Neural cell (in vitro differentiated cells): ENCODE results near the gene COQ4. TPM values are rescaled to one million over a fixed set of nuclear protein-coding genes. Genes with fewer than 3 reads are reported as not detected.

Source experiments
- H2AFZ ChIP-seq: fragments of 200-600, 300-800 bp; sonication (generic), shearing (Covaris generic); 2 replicates; pipeline ENCODE4 v1.6.0; 2014; ENCODE audit warnings: low read depth, mild to moderate bottlenecking, antibody characterized with exemption, low read length, moderate library complexity
- H3F3A ChIP-seq: fragments of 200-600 bp; shearing (Covaris generic); 2 replicates; pipeline ENCODE4 v1.6.1; 2016; ENCODE audit warnings: mild to moderate bottlenecking, moderate library complexity, mixed read lengths, antibody characterized with exemption, low read length; ENCODE audit not compliant: insufficient read depth, poor library complexity, severe bottlenecking
- H3K27ac ChIP-seq: fragments of 200-600, 300-800 bp; sonication (generic), shearing (Covaris generic); 2 replicates; pipeline ENCODE4 v1.5.1; 2014; ENCODE audit warnings: mild to moderate bottlenecking, low read length, moderate library complexity
- H3K27me3 ChIP-seq: fragments of 300-800, 200-600 bp; sonication (generic), shearing (Covaris generic); 2 replicates; pipeline ENCODE4 v1.6.0; 2014; ENCODE audit warnings: mild to moderate bottlenecking, low read depth, low read length, moderate library complexity; ENCODE audit not compliant: insufficient read depth
- H3K36me3 ChIP-seq: fragments of 300-800, 200-600 bp; sonication (generic), shearing (Covaris generic); 2 replicates; pipeline ENCODE4 v1.5.1; 2014; ENCODE audit warnings: mild to moderate bottlenecking, antibody characterized with exemption, low read length, moderate library complexity; ENCODE audit not compliant: insufficient read depth
- H3K4me2 ChIP-seq: fragments of 300-800, 200-600 bp; sonication (generic), shearing (Covaris generic); 2 replicates; pipeline ENCODE4 v1.6.0; 2014; ENCODE audit warnings: mild to moderate bottlenecking, low read length
- H3K4me3 ChIP-seq: fragments of 300-800, 200-600 bp; sonication (generic), shearing (Covaris generic); 2 replicates; pipeline ENCODE4 v1.5.1; 2014; ENCODE audit warnings: mild to moderate bottlenecking, low read length, moderate library complexity
- H3K79me2 ChIP-seq: fragments of 200-600 bp; shearing (Covaris generic); replicated peaks from 2 replicates; pipeline ENCODE4 v1.6.0; 2014; ENCODE audit warnings: mild to moderate bottlenecking, low read length, moderate library complexity; ENCODE audit not compliant: insufficient read depth
- H3K9ac ChIP-seq: fragments of 300-800, 200-600 bp; sonication (generic), shearing (Covaris generic); 2 replicates; pipeline ENCODE4 v1.6.1; 2016; ENCODE audit warnings: mild to moderate bottlenecking, low read length, mixed read lengths
- H3K9me2 ChIP-seq: fragments of 200-600 bp; shearing (Covaris generic); 2 replicates; pipeline ENCODE4 v1.6.1; 2016; ENCODE audit warnings: mild to moderate bottlenecking, low read length, mixed read lengths; ENCODE audit not compliant: insufficient read depth
- H3K9me3 ChIP-seq: fragments of 200-600, 300-800 bp; sonication (generic), shearing (Covaris generic); 2 replicates; pipeline ENCODE4 v1.6.1; 2016; ENCODE audit warnings: mild to moderate bottlenecking, mixed run types, low read length, moderate library complexity, mixed read lengths
- H4K20me1 ChIP-seq: fragments of 200-600 bp; shearing (Covaris generic); 2 replicates; pipeline ENCODE4 v1.6.1; 2016; ENCODE audit warnings: mild to moderate bottlenecking, mixed run types; ENCODE audit not compliant: insufficient read depth
- EP300 ChIP-seq: fragments of 450-650 bp; conservative IDR thresholded peaks from 2 replicates; pipeline ENCODE4 v1.6.1; 2014; ENCODE audit warnings: antibody characterized with exemption, mild to moderate bottlenecking, moderate library complexity; ENCODE audit not compliant: poor library complexity, severe bottlenecking
- EZH2 ChIP-seq: fragments of 200-600, 300-800 bp; shearing (Covaris generic), sonication (generic); IDR thresholded peaks from 2 replicates; pipeline ENCODE4 v1.6.1; 2014; ENCODE audit warnings: antibody characterized with exemption, low read length, borderline replicate concordance, mild to moderate bottlenecking; ENCODE audit not compliant: insufficient read depth, poor library complexity, severe bottlenecking
- MXI1 ChIP-seq: fragments of 450-650 bp; conservative IDR thresholded peaks from 2 replicates; pipeline ENCODE4 v1.6.1; 2014; ENCODE audit warnings: antibody characterized with exemption, mild to moderate bottlenecking; ENCODE audit not compliant: poor library complexity, severe bottlenecking
- POLR2AphosphoS5 ChIP-seq: IDR thresholded peaks from 2 replicates; pipeline ENCODE4 v1.6.1; 2012
- RAD21 ChIP-seq: fragments of 450-650 bp; conservative IDR thresholded peaks from 2 replicates; pipeline ENCODE4 v1.6.1; 2014; ENCODE audit warnings: antibody characterized with exemption, mild to moderate bottlenecking, moderate library complexity
- SMC3 ChIP-seq: fragments of 450-650 bp; conservative IDR thresholded peaks from 2 replicates; pipeline ENCODE4 v1.6.1; 2014; ENCODE audit warnings: antibody characterized with exemption, mild to moderate bottlenecking, moderate library complexity; ENCODE audit not compliant: poor library complexity
- TAF1 ChIP-seq: IDR thresholded peaks from 2 replicates; pipeline ENCODE4 v1.6.1; 2012; ENCODE audit warnings: low read depth
- polyA plus RNA-seq: library from polyadenylated mRNA; depleted of rRNA; stranded (reverse); fragments of >200 nt; gene quantifications from 2 replicates; pipeline ENCODE4 v1.2.3, GENCODE V29; 2014
- TF ChIP-seq, protein P1 (sequence below): fragments of 450-650 bp; IDR thresholded peaks from 2 replicates; pipeline ENCODE4 v1.5.1; 2014; ENCODE audit warnings: antibody characterized with exemption, mild to moderate bottlenecking, moderate library complexity; ENCODE audit not compliant: poor library complexity, severe bottlenecking
- TF ChIP-seq, protein P2 (sequence below): IDR thresholded peaks from 2 replicates; pipeline ENCODE4 v1.6.1; 2012; ENCODE audit warnings: borderline replicate concordance

The COQ4 gene
- polyA plus RNA-seq, 1 donor from 2014 or later = 108 TPM

DNA sequence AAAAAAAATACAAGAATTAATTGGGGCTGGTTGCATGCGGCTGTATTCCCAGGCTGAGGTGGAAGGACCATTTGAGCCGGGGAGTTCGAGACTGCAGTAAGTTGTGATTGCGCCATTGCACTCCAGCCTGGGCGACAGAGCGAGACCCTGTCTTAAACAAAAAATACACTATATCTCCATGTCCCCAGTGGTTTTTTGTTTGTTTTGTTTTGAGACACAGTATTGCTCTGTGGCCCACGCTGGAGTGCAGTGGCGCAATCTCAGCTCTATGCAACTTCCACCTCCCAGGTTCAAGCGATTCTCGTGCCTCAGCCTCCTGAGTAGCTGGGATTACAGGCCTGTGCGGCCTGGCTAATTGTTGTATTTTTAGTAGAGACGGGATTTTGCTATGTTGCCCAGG lies 1.2 kb downstream of the COQ4 start:
- Histone ChIP-seq H3K79me2 (peaks cover 26% of the 10 kb centered on the region), H3F3A (no peaks in the 10 kb centered on the region), H3K27ac (peak overlapping the region; percentile 97), H3K4me2 (peak overlapping the region; percentile 75), H4K20me1 (no peaks in the 10 kb centered on the region), H3K9ac (peak overlapping the region; percentile 91), H3K36me3 (no peaks in the 10 kb centered on the region), H3K9me3 (no peaks in the 10 kb centered on the region), H3K27me3 (no peaks in the 10 kb centered on the region), H3K4me3 (peak overlapping the region; percentile 80), H3K9me2 (no peaks in the 10 kb centered on the region), H2AFZ (no peak overlapping the region)
- TF ChIP-seq, protein P1, sequence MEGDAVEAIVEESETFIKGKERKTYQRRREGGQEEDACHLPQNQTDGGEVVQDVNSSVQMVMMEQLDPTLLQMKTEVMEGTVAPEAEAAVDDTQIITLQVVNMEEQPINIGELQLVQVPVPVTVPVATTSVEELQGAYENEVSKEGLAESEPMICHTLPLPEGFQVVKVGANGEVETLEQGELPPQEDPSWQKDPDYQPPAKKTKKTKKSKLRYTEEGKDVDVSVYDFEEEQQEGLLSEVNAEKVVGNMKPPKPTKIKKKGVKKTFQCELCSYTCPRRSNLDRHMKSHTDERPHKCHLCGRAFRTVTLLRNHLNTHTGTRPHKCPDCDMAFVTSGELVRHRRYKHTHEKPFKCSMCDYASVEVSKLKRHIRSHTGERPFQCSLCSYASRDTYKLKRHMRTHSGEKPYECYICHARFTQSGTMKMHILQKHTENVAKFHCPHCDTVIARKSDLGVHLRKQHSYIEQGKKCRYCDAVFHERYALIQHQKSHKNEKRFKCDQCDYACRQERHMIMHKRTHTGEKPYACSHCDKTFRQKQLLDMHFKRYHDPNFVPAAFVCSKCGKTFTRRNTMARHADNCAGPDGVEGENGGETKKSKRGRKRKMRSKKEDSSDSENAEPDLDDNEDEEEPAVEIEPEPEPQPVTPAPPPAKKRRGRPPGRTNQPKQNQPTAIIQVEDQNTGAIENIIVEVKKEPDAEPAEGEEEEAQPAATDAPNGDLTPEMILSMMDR = no peak
- TF ChIP-seq RAD21 (no peak), POLR2AphosphoS5 (no peak), MXI1 (no peak), SMC3 (no peak), EP300 (no peak), EZH2 (no peak), TAF1 (no peak)
- TF ChIP-seq, protein P2, sequence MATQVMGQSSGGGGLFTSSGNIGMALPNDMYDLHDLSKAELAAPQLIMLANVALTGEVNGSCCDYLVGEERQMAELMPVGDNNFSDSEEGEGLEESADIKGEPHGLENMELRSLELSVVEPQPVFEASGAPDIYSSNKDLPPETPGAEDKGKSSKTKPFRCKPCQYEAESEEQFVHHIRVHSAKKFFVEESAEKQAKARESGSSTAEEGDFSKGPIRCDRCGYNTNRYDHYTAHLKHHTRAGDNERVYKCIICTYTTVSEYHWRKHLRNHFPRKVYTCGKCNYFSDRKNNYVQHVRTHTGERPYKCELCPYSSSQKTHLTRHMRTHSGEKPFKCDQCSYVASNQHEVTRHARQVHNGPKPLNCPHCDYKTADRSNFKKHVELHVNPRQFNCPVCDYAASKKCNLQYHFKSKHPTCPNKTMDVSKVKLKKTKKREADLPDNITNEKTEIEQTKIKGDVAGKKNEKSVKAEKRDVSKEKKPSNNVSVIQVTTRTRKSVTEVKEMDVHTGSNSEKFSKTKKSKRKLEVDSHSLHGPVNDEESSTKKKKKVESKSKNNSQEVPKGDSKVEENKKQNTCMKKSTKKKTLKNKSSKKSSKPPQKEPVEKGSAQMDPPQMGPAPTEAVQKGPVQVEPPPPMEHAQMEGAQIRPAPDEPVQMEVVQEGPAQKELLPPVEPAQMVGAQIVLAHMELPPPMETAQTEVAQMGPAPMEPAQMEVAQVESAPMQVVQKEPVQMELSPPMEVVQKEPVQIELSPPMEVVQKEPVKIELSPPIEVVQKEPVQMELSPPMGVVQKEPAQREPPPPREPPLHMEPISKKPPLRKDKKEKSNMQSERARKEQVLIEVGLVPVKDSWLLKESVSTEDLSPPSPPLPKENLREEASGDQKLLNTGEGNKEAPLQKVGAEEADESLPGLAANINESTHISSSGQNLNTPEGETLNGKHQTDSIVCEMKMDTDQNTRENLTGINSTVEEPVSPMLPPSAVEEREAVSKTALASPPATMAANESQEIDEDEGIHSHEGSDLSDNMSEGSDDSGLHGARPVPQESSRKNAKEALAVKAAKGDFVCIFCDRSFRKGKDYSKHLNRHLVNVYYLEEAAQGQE = no peak

DNA sequence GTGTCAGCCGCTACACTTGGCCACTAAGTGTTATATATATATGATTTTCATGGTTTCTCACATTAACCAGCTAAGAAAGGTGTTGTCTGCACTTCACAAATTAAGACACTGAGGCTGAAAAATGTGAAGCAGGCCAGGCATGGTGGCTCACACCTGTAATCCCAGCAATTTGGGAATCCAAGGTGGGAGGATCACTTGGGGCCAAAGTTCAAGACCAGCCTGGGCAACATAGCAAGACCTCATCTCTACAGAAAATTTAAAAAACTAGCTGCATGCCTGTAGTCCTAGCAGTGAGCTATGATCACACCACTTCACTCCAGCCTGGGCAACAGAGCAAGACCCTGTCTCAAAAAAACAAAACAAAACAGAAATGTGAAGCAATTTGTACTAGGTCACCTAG lies 1.8 kb downstream of the COQ4 start:
- Histone ChIP-seq H2AFZ (no peak overlapping the region), H4K20me1 (no peaks in the 10 kb centered on the region), H3K36me3 (no peaks in the 10 kb centered on the region), H3K27ac (no peak overlapping the region), H3K4me3 (no peak overlapping the region), H3F3A (no peaks in the 10 kb centered on the region), H3K9ac (no peak overlapping the region), H3K9me2 (no peaks in the 10 kb centered on the region), H3K79me2 (peaks cover 26% of the 10 kb centered on the region), H3K27me3 (no peaks in the 10 kb centered on the region), H3K9me3 (no peaks in the 10 kb centered on the region), H3K4me2 (no peak overlapping the region)
- no peak for TF ChIP-seq RAD21
- TF ChIP-seq EZH2 = no peak
- no peak for TF ChIP-seq POLR2AphosphoS5
- TF ChIP-seq SMC3 = no peak
- TF ChIP-seq EP300 = no peak
- TF ChIP-seq MXI1 = no peak
- TF ChIP-seq, protein P1 = no peak
- TF ChIP-seq TAF1 = no peak
- TF ChIP-seq, protein P2 = no peak
